MCF 10A (cell line): ENCODE results near the gene LCMT1. TPM values are rescaled to one million over a fixed set of nuclear protein-coding genes. Genes with fewer than 3 reads are reported as not detected.
"Not testable (repeated sequence)": the region's sequence is repeated elsewhere in the genome, so short reads cannot be mapped to it uniquely, and the experiment has no call there.

Source experiments
- BruUV-seq: library from RNA; stranded (reverse); fragments of 400-500 nt; replicated peaks from 2 replicates; lab custom pipeline; 2021; lab: Mats Ljungman, UMichigan
- CTCF ChIA-PET: fragments of 300-600 bp; sonication (Branson Sonifier 250); formaldehyde crosslinking; extraction: SDS; loops from one replicate; lab custom pipeline; 2021; ENCODE audit warnings: antibody characterized with exemption, inconsistent platforms; lab: Yijun Ruan, JAX
- POLR2A ChIA-PET: fragments of 300-600, 350-650 bp; sonication (Branson Sonifier 250); formaldehyde crosslinking; extraction: SDS; loops from one replicate; lab custom pipeline; 2020; ENCODE audit warnings: antibody characterized with exemption, inconsistent platforms; lab: Yijun Ruan, JAX
- DNase-seq: peaks from one replicate; pipeline ENCODE4 v3.0.0-alpha.2; 2018; ENCODE audit not compliant: unreplicated experiment
- H3K27ac Mint-ChIP-seq: one replicate; pipeline ENCODE4 v1.8.0; 2022; ENCODE audit warnings: mild to moderate bottlenecking, low read depth, mixed read lengths; ENCODE audit not compliant: unreplicated experiment
- H3K27me3 Mint-ChIP-seq: one replicate; pipeline ENCODE4 v1.8.0; 2022; ENCODE audit warnings: mixed read lengths; ENCODE audit not compliant: insufficient read depth, unreplicated experiment
- H3K36me3 Mint-ChIP-seq: one replicate; pipeline ENCODE4 v1.8.0; 2022; ENCODE audit warnings: mild to moderate bottlenecking, moderate library complexity, mixed read lengths; ENCODE audit not compliant: insufficient read depth, unreplicated experiment
- H3K4me1 Mint-ChIP-seq: one replicate; pipeline ENCODE4 v1.8.0; 2022; ENCODE audit warnings: mixed read lengths; ENCODE audit not compliant: insufficient read depth, unreplicated experiment
- H3K4me3 Mint-ChIP-seq: one replicate; pipeline ENCODE4 v1.8.0; 2022; ENCODE audit warnings: mild to moderate bottlenecking, moderate library complexity, mixed read lengths; ENCODE audit not compliant: unreplicated experiment
- H3K9me3 Mint-ChIP-seq: one replicate; pipeline ENCODE4 v1.8.0; 2022; ENCODE audit warnings: mixed read lengths; ENCODE audit not compliant: unreplicated experiment
- CTCF ChIP-seq: fragments of 200-600 bp; IDR thresholded peaks from one replicate; pipeline ENCODE4 v1.8.0; 2022; ENCODE audit warnings: antibody characterized with exemption, mild to moderate bottlenecking; ENCODE audit not compliant: unreplicated experiment
- intact Hi-C: fragments of 100-400 bp; cut with micrococcal nuclease; formaldehyde crosslinking; loops from 2 replicates; pipeline ENCODE4 v1.14.1; 2022
- total RNA-seq: library from RNA; stranded (reverse); gene quantifications from 2 replicates; pipeline ENCODE4 v1.2.3, GENCODE V29; 2022

Gene LCMT1
- total RNA-seq, 1 experiment from 2014 or later: 36.3 TPM

DNA sequence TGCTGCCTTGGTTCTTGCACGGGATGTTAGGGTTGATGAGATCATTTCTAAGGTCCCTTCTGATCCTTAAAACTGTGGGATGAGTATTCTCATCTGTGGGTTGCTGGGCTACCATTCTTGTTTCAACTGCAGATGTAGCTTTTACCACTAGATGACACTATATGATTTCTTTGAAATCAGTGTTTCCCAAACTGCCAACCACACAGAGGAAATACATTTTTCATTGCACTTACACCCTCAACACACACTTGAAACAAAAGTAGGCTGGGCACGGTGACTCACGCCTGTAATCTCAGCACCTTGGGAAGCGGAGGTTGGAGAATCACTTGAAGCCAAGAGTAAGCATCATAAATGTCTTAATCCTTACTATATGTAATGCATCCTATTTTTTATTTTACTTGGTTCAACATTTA lies 15.3 kb downstream of the LCMT1 start:
- Mint-ChIP-seq H3K9me3 (no peaks in the 10 kb centered on the region), H3K4me3 (no peak overlapping the region), H3K27me3 (no peaks in the 10 kb centered on the region), H3K4me1 (peaks cover 15% of the 10 kb centered on the region), H3K27ac (no peak overlapping the region), H3K36me3 (peaks cover 33% of the 10 kb centered on the region)
- POLR2A ChIA-PET: interaction anchor here (0.7 to 1.6 kb wide), 3 partner anchors 15 to 60 kb away, joined by 3 to 4 read pairs (median 3); partner anchors contain the start of gene LCMT1
- no TSS peak for BruUV-seq
- intact Hi-C loops: loop anchor here (1.0 to 5.0 kb wide), 3 partner anchors 72 to 295 kb away; no protein-coding TSS in a partner anchor
- CTCF ChIA-PET: interaction anchor here (0.6 to 2.4 kb wide), 15 partner anchors 8 to 1106 kb away, joined by 3 to 19 read pairs (median 3); partner anchors contain the start of gene LCMT1
- DNase-seq: peak; percentile 86
- TF ChIP-seq CTCF: peak; percentile 58

DNA sequence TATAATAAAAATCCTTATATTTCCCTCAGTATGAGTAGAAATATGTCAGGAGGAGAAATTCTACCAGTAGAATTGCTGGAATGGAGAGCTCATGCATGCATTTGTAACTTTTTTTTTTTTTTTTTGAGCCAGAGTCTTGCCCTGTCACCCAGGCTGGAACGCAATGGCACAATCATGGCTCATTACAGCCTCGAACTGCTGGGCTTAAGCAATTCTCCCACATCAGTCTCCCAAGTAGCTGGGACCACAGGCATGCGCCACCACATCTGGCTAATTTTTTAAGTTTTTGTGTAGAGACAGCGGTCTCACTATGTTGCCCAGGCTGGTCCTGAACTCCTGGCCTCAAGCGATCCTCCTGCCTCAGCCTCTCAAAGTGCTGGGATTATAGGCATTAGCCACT lies 21.2 kb downstream of the LCMT1 start:
- H3K9me3 Mint-ChIP-seq, H3K27ac Mint-ChIP-seq, DNase-seq, intact Hi-C loops, BruUV-seq, H3K27me3 Mint-ChIP-seq, H3K4me3 Mint-ChIP-seq, H3K4me1 Mint-ChIP-seq: not testable (repeated sequence)
- ChIA-PET POLR2A (interaction anchor here (0.7 kb wide), 1 partner anchor 43 kb away, joined by 4 read pairs; no protein-coding TSS in a partner anchor), CTCF (interaction anchor here (0.6 to 2.0 kb wide), 4 partner anchors 12 to 93 kb away, joined by 3 to 13 read pairs (median 4); no protein-coding TSS in a partner anchor)
- peaks cover 79% of the 10 kb centered on the region for H3K36me3 Mint-ChIP-seq

DNA sequence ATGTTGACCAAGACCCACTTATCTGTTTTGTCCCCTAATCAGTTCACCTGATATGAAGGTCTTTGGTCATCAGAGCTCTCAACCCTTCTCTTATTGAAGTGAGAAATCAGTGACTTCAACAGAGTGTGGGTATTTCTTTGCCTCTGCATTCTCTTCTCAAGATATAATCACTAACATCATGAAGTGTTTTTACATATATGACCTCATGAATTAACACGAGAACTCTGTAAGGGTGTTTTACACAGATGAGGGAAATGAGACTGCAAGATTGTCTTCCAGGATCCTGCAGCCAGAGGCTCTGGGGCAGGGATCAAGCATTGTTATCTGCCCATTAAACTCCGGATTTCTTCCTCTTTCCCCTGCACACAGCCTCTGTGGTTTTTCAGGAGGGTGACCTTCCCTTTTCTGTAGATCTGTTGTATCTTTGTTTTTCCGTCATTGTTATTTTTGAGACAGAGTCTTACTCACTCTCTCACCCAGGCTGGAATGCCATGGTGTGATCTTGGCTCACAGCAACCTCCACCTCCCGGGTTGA lies 22.7 kb downstream of the LCMT1 start:
- ChIA-PET CTCF (no interaction called here), POLR2A (no interaction called here)
- no peaks in the 10 kb centered on the region for H3K4me1 Mint-ChIP-seq
- peak overlapping the region; percentile 59 for H3K27ac Mint-ChIP-seq
- DNase-seq: no peak
- no peak for TF ChIP-seq CTCF
- peaks cover 74% of the 10 kb centered on the region for H3K36me3 Mint-ChIP-seq
- H3K4me3 Mint-ChIP-seq: no peak overlapping the region
- no TSS peak for BruUV-seq
- H3K27me3 Mint-ChIP-seq: no peaks in the 10 kb centered on the region
- intact Hi-C loops: loop anchor here (2.0 kb wide), 1 partner anchor 79 kb away; no protein-coding TSS in a partner anchor
- H3K9me3 Mint-ChIP-seq: no peaks in the 10 kb centered on the region

GRCh38 chr16:25135254-25135878 lies 23.8 kb downstream of the LCMT1 start:
- ChIA-PET CTCF (no interaction called here), POLR2A (no interaction called here)
- intact Hi-C loops: loop anchor here (2.0 kb wide), 1 partner anchor 81 kb away; no protein-coding TSS in a partner anchor
- H3K9me3 Mint-ChIP-seq: no peaks in the 10 kb centered on the region
- peaks cover 69% of the 10 kb centered on the region for H3K36me3 Mint-ChIP-seq
- no peak overlapping the region for H3K4me3 Mint-ChIP-seq
- H3K27me3 Mint-ChIP-seq: no peaks in the 10 kb centered on the region
- H3K4me1 Mint-ChIP-seq: no peaks in the 10 kb centered on the region
- peak; percentile 36 for DNase-seq
- BruUV-seq: no TSS peak
- peak; percentile 21 for TF ChIP-seq CTCF
- no peak overlapping the region for H3K27ac Mint-ChIP-seq
